Vagina (tissue), 2 donors: ENCODE results near the gene PAK1. TPM values are rescaled to one million over a fixed set of nuclear protein-coding genes. Genes with fewer than 3 reads are reported as not detected.
A peak's percentile ranks its signal among the peaks of the same experiment; 100 is the strongest.
"Not testable (repeated sequence)": the region's sequence is repeated elsewhere in the genome, so short reads cannot be mapped to it uniquely, and the experiment has no call there.

ENCODE experiments used
- DNase-seq, 2 donors: peaks; one replicate each; pipeline ENCODE4 v3.0.0-alpha.2; 2017; ENCODE audit errors: extremely low spot score in 2 of 2
- H3K27ac ChIP-seq: fragments of 200-600 bp; sonication (generic); one replicate; pipeline ENCODE4 v1.5.1; 2019
- H3K27me3 ChIP-seq: fragments of 200-600 bp; sonication (generic); one replicate; pipeline ENCODE4 v1.5.1; 2019
- H3K36me3 ChIP-seq, 2 donors: fragments of 200-600 bp; sonication (generic); one replicate each; pipeline ENCODE4 v1.5.1; 2017 to 2019
- H3K4me1 ChIP-seq: fragments of 200-600 bp; sonication (generic); one replicate; pipeline ENCODE4 v1.5.1; 2019
- H3K4me3 ChIP-seq, 2 donors: fragments of 200-600 bp; sonication (generic); 1 replicate in 1 of 2; 2 replicates in 1 of 2; pipeline ENCODE4 v1.5.1; 2016 to 2019
- H3K9me3 ChIP-seq: fragments of 200-600 bp; sonication (generic); one replicate; pipeline ENCODE4 v1.5.1; 2019
- POLR2A ChIP-seq, 2 donors: fragments of 450-650 bp; IDR thresholded peaks; one replicate each; pipeline ENCODE4 v1.6.1; 2017; ENCODE audit warnings: antibody characterized with exemption in 2 of 2, mild to moderate bottlenecking in 2 of 2, moderate library complexity in 2 of 2
- POLR2AphosphoS5 ChIP-seq, 2 donors: sonication (generic); formaldehyde crosslinking; IDR thresholded peaks; one replicate each; pipeline ENCODE4 v1.9.0; 2017; ENCODE audit warnings: antibody characterized with exemption in 2 of 2, mild to moderate bottlenecking in 2 of 2, low read depth in 1 of 2; ENCODE audit not compliant: insufficient read depth in 1 of 2
- intact Hi-C: fragments of 100-400 bp; cut with DNase I; formaldehyde crosslinking; loops from one replicate; pipeline ENCODE4 v1.15.1; 2023
- total RNA-seq: library from RNA; depleted of rRNA; stranded (reverse); fragments of >200 nt; gene quantifications from one replicate; pipeline ENCODE4 v1.2.3, GENCODE V29; 2016
- TF ChIP-seq, protein P1 (sequence below), 3 experiments: fragments of 450-650 bp in 2 of 3; fragments of 200-600 bp in 1 of 3; sonication (generic) in 1 of 3; IDR thresholded peaks; one replicate each; pipeline ENCODE4 v1.5.1; 2017 to 2019; ENCODE audit warnings: antibody characterized with exemption in 3 of 3, mild to moderate bottlenecking in 2 of 3, moderate library complexity in 2 of 3

Gene PAK1
- total RNA-seq, 1 donor from 2014 or later: 43.5 TPM

DNA sequence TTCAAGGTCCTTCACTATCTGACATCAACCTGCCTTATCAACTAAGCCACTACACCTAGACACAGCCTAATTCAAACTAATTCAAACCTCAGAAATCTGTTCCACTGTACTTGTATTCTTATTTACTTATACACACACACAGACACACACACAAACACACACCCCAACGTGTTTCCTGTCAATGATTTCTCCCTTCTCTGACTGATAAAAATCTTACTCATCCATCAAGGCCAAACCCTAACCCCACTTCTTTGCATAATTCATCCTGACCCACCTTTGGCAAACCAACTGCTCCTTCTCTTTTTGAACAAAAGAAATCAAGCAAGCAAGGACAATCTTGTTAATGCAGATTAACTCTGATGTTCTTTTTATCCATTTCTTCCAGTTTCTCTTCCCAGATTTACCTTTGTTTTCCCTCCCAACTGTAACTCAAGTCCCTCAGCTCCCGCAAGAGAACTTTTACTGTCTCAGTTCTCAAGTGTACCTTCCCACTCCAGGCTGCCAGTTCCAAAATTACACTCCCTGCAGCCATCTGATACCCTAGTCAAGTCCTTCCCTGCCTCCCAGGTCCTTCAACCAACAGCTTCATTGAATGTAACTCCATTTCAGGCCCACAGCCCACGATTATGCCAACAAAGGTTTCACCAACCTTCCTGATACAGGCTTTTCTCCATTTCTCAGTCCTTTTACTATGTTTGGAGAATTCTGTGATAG is 78.3 kb downstream of the PAK1 start:
- no peak overlapping the region for H3K4me3 ChIP-seq
- DNase-seq: no peak
- no peaks in the 10 kb centered on the region for H3K27me3 ChIP-seq
- H3K4me1 ChIP-seq: no peaks in the 10 kb centered on the region
- no peak for TF ChIP-seq POLR2AphosphoS5 (IDR thresholded peaks at IDR 0.05; ENCODE audit: insufficient read depth in 1 of 2, low read depth in 1 of 2)
- intact Hi-C loops: no loop called here
- no peak overlapping the region for H3K27ac ChIP-seq
- no peaks in the 10 kb centered on the region for H3K36me3 ChIP-seq
- H3K9me3 ChIP-seq: no peaks in the 10 kb centered on the region

- no peak for DNase-seq
- H3K36me3 ChIP-seq: no peaks in the 10 kb centered on the region
- no peak overlapping the region for H3K27ac ChIP-seq
- intact Hi-C loops: no loop called here
- no peak overlapping the region for H3K4me3 ChIP-seq
- no peak for TF ChIP-seq POLR2AphosphoS5 (IDR thresholded peaks at IDR 0.05; ENCODE audit: insufficient read depth in 1 of 2, low read depth in 1 of 2)
- TF ChIP-seq POLR2A (IDR thresholded peaks at IDR 0.05): no peak
- TF ChIP-seq, protein P1, sequence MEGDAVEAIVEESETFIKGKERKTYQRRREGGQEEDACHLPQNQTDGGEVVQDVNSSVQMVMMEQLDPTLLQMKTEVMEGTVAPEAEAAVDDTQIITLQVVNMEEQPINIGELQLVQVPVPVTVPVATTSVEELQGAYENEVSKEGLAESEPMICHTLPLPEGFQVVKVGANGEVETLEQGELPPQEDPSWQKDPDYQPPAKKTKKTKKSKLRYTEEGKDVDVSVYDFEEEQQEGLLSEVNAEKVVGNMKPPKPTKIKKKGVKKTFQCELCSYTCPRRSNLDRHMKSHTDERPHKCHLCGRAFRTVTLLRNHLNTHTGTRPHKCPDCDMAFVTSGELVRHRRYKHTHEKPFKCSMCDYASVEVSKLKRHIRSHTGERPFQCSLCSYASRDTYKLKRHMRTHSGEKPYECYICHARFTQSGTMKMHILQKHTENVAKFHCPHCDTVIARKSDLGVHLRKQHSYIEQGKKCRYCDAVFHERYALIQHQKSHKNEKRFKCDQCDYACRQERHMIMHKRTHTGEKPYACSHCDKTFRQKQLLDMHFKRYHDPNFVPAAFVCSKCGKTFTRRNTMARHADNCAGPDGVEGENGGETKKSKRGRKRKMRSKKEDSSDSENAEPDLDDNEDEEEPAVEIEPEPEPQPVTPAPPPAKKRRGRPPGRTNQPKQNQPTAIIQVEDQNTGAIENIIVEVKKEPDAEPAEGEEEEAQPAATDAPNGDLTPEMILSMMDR (IDR thresholded peaks at IDR 0.05): no peak
- no peaks in the 10 kb centered on the region for H3K4me1 ChIP-seq
- no peaks in the 10 kb centered on the region for H3K9me3 ChIP-seq
- no peaks in the 10 kb centered on the region for H3K27me3 ChIP-seq
Observed at GRCh38 chr11:77392842-77393241, 81.1 kb downstream of the PAK1 start.

GRCh38 chr11:77387701-77388100 is 86.2 kb downstream of the PAK1 start:
- Histone ChIP-seq H3K4me1 (peaks cover 11% of the 10 kb centered on the region), H3K27ac (no peak overlapping the region), H3K27me3 (no peaks in the 10 kb centered on the region), H3K36me3 (no peaks in the 10 kb centered on the region), H3K9me3 (no peaks in the 10 kb centered on the region), H3K4me3 (no peak overlapping the region)
- intact Hi-C loops: no loop called here
- no peak for DNase-seq
- TF ChIP-seq POLR2AphosphoS5 (IDR thresholded peaks at IDR 0.05; ENCODE audit: insufficient read depth in 1 of 2, low read depth in 1 of 2) (no peak), POLR2A (IDR thresholded peaks at IDR 0.05) (no peak)
- TF ChIP-seq, protein P1 (IDR thresholded peaks at IDR 0.05): no peak

- peaks cover 25% of the 10 kb centered on the region for H3K4me1 ChIP-seq
- no peak for DNase-seq
- no peaks in the 10 kb centered on the region for H3K27me3 ChIP-seq
- intact Hi-C loops: no loop called here
- H3K4me3 ChIP-seq: no peak overlapping the region
- H3K36me3 ChIP-seq: no peaks in the 10 kb centered on the region
- no peaks in the 10 kb centered on the region for H3K9me3 ChIP-seq
- H3K27ac ChIP-seq: peak overlapping the region; percentile 23
- TF ChIP-seq, protein P1 (IDR thresholded peaks at IDR 0.05): no peak
- TF ChIP-seq POLR2A (IDR thresholded peaks at IDR 0.05) (no peak), POLR2AphosphoS5 (IDR thresholded peaks at IDR 0.05; ENCODE audit: insufficient read depth in 1 of 2, low read depth in 1 of 2) (no peak)
Observed at GRCh38 chr11:77386178-77386577, 87.7 kb downstream of the PAK1 start.

DNA sequence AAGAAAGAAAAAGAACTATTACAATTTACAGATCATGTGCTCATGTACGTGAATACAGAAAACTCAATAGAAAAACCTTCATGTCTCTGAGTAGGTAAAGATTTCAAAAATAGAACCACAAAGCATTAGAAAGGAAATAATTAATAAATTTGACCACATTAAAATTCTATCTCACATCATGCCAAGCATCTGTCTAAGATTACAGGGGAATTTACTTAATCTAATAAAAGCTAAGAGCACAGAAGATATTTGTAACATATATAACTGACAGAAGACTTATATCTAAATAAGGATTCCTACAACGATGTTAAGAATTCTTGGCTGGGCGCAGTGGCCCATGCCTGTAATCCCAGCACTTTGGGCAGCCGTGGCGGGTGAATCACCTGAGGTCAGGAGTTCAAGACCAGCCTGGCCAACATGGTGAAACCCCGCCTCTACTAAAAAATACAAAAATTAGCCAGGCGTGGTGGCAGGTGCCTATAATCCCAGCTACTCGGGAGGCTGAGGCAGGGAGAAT is 88.6 kb downstream of the PAK1 start:
- H3K27me3 ChIP-seq, H3K4me3 ChIP-seq, H3K27ac ChIP-seq, H3K9me3 ChIP-seq, DNase-seq, intact Hi-C loops, H3K36me3 ChIP-seq: not testable (repeated sequence)
- peaks cover 25% of the 10 kb centered on the region for H3K4me1 ChIP-seq

DNA sequence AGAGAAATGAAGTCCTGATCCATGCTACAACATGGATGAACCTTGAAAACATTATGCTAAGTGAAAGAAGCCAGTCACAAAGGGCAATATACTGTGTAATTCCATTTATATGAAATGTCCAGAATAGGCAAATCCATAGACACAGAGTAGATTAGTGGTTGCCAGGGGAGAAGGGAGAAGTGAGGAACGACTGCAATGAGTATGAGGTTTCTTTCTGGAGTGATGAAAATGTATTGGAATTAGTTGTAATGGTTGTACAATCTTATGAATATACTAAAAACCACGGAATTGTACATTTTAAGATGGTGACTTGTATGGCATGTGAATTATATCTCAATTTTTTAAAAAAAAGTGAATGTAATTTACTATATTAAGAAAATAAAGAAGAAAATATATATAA is 89.3 kb downstream of the PAK1 start:
- intact Hi-C loops: no loop called here
- no peak overlapping the region for H3K4me3 ChIP-seq
- no peaks in the 10 kb centered on the region for H3K27me3 ChIP-seq
- peaks cover 25% of the 10 kb centered on the region for H3K4me1 ChIP-seq
- DNase-seq: no peak
- no peaks in the 10 kb centered on the region for H3K9me3 ChIP-seq
- no peak overlapping the region for H3K27ac ChIP-seq
- H3K36me3 ChIP-seq: no peaks in the 10 kb centered on the region
- TF ChIP-seq POLR2A (IDR thresholded peaks at IDR 0.05) (no peak), POLR2AphosphoS5 (IDR thresholded peaks at IDR 0.05; ENCODE audit: insufficient read depth in 1 of 2, low read depth in 1 of 2) (no peak)
- TF ChIP-seq, protein P1 (IDR thresholded peaks at IDR 0.05): no peak

DNA sequence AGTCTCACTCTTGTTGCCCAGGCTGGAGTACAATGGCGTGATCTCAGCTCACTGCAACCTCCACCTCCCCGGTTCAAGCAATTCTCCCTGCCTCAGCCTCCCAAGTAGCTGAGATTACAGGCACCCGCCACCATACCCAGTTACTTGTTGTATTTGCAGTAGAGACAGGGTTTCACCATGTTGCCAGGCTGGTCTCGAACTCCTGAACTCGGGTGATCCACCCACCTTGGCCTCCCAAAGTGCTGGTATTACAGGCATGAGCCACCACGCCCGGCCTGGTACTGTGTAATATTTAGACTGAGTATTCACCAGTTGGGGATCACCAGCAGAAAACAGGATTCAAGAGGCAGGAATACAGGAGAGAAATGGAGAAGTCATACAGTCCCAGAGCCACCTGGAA is 90.5 kb downstream of the PAK1 start:
- H3K27ac ChIP-seq, H3K9me3 ChIP-seq, H3K36me3 ChIP-seq, DNase-seq, intact Hi-C loops, H3K4me3 ChIP-seq, H3K27me3 ChIP-seq: not testable (repeated sequence)
- peaks cover 25% of the 10 kb centered on the region for H3K4me1 ChIP-seq
